ENCODE data around the gene CLCN2.
"Not testable (repeated sequence)": the region's sequence is repeated elsewhere in the genome, so short reads cannot be mapped to it uniquely, and the experiment has no call there.

The CLCN2 gene

DNA sequence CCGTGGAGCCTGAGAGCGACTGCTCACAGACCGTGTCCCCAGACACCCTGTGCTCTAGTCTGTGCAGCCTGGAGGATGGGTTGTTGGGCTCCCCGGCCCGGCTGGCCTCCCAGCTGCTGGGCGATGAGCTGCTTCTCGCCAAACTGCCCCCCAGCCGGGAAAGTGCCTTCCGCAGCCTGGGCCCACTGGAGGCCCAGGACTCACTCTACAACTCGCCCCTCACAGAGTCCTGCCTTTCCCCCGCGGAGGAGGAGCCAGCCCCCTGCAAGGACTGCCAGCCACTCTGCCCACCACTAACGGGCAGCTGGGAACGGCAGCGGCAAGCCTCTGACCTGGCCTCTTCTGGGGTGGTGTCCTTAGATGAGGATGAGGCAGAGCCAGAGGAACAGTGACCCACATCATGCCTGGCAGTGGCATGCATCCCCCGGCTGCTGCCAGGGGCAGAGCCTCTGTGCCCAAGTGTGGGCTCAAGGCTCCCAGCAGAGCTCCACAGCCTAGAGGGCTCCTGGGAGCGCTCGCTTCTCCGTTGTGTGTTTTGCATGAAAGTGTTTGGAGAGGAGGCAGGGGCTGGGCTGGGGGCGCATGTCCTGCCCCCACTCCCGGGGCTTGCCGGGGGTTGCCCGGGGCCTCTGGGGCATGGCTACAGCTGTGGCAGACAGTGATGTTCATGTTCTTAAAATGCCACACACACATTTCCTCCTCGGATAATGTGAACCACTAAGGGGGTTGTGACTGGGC is 16.7 kb downstream of the CLCN2 start:
- Histone ChIP-seq H3K4me3 (replicated peaks; ENCODE audit: insufficient read depth, low read length) (no peak overlapping the region), H3K27me3 (ENCODE audit: insufficient read depth, poor library complexity, severe bottlenecking) (no peaks in the 10 kb centered on the region), H3K27ac (replicated peaks) (no peak overlapping the region)
- TF ChIP-seq GABPA (IDR thresholded peaks at IDR 0.05; ENCODE audit: low read depth) (no peak), SPI1 (IDR thresholded peaks at IDR 0.05; ENCODE audit: borderline replicate concordance, low read depth) (no peak), POLR2AphosphoS5 (IDR thresholded peaks at IDR 0.05; ENCODE audit: low read depth) (no peak)
- TF ChIP-seq, protein P1, sequence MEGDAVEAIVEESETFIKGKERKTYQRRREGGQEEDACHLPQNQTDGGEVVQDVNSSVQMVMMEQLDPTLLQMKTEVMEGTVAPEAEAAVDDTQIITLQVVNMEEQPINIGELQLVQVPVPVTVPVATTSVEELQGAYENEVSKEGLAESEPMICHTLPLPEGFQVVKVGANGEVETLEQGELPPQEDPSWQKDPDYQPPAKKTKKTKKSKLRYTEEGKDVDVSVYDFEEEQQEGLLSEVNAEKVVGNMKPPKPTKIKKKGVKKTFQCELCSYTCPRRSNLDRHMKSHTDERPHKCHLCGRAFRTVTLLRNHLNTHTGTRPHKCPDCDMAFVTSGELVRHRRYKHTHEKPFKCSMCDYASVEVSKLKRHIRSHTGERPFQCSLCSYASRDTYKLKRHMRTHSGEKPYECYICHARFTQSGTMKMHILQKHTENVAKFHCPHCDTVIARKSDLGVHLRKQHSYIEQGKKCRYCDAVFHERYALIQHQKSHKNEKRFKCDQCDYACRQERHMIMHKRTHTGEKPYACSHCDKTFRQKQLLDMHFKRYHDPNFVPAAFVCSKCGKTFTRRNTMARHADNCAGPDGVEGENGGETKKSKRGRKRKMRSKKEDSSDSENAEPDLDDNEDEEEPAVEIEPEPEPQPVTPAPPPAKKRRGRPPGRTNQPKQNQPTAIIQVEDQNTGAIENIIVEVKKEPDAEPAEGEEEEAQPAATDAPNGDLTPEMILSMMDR (IDR thresholded peaks at IDR 0.05; ENCODE audit: insufficient read depth, low read length): no peak
- TF ChIP-seq, protein P2, sequence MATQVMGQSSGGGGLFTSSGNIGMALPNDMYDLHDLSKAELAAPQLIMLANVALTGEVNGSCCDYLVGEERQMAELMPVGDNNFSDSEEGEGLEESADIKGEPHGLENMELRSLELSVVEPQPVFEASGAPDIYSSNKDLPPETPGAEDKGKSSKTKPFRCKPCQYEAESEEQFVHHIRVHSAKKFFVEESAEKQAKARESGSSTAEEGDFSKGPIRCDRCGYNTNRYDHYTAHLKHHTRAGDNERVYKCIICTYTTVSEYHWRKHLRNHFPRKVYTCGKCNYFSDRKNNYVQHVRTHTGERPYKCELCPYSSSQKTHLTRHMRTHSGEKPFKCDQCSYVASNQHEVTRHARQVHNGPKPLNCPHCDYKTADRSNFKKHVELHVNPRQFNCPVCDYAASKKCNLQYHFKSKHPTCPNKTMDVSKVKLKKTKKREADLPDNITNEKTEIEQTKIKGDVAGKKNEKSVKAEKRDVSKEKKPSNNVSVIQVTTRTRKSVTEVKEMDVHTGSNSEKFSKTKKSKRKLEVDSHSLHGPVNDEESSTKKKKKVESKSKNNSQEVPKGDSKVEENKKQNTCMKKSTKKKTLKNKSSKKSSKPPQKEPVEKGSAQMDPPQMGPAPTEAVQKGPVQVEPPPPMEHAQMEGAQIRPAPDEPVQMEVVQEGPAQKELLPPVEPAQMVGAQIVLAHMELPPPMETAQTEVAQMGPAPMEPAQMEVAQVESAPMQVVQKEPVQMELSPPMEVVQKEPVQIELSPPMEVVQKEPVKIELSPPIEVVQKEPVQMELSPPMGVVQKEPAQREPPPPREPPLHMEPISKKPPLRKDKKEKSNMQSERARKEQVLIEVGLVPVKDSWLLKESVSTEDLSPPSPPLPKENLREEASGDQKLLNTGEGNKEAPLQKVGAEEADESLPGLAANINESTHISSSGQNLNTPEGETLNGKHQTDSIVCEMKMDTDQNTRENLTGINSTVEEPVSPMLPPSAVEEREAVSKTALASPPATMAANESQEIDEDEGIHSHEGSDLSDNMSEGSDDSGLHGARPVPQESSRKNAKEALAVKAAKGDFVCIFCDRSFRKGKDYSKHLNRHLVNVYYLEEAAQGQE (IDR thresholded peaks at IDR 0.05; ENCODE audit: insufficient replicate concordance, low read depth): no peak
- no peak for DNase-seq (ENCODE audit: low read depth in 1 of 2, low spot score in 1 of 2)

DNA sequence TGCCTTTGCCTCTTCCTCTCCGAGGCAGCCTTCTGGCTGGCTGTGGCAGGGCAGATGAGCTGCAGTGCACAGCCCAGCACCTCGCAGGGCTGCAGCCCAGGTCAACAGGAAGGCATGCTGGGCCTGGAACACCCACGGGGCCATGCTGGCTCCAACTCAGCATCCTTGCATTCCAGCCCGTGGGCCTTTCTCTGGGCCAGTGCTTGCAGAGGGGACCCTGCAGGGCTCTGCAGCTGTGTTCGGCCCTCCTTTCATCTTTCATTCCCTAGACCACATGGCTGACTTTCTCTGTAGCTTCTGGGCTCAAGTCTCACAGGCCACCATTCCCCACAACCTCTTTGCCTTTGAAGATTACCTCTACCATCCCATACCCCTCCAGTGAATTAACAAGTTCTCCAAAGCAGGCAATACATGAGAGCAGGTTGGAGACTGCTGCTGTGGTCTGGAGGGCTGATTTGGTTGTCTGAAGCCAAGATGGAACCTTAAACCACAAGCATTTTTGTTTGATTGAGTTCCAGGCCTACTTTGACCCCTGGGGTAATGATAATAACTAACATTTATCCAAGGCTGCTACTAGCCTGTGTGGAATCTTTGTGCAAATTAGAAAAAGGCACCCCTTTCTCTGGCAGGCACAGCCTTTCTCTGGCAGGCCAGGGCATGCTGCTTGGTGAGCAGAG is 18.1 kb downstream of the CLCN2 start:
- Histone ChIP-seq H3K4me3 (replicated peaks; ENCODE audit: insufficient read depth, low read length) (no peak overlapping the region), H3K27me3 (ENCODE audit: insufficient read depth, poor library complexity, severe bottlenecking) (no peaks in the 10 kb centered on the region), H3K27ac (replicated peaks) (no peak overlapping the region)
- TF ChIP-seq SPI1 (IDR thresholded peaks at IDR 0.05; ENCODE audit: borderline replicate concordance, low read depth) (no peak), GABPA (IDR thresholded peaks at IDR 0.05; ENCODE audit: low read depth) (no peak)
- TF ChIP-seq, protein P1 (IDR thresholded peaks at IDR 0.05; ENCODE audit: insufficient read depth, low read length): no peak
- DNase-seq (ENCODE audit: low read depth in 1 of 2, low spot score in 1 of 2): no peak

DNA sequence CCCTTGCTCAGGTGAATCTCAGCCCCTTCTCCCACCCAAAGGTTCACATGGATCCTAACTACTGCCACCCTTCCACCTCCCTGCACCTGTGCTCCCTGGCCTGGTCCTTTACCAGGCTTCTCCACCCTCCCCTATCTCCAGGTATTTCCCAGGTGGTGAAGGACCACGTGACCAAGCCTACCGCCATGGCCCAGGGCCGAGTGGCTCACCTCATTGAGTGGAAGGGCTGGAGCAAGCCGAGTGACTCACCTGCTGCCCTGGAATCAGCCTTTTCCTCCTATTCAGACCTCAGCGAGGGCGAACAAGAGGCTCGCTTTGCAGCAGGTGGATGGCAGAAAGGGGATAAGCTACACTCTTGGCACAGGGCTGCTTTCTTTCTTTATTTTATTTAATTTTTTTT is 19.5 kb downstream of the CLCN2 start:
- Histone ChIP-seq H3K4me3 (replicated peaks; ENCODE audit: insufficient read depth, low read length) (no peak overlapping the region), H3K27ac (replicated peaks) (no peak overlapping the region), H3K27me3 (ENCODE audit: insufficient read depth, poor library complexity, severe bottlenecking) (no peaks in the 10 kb centered on the region)
- DNase-seq (ENCODE audit: low read depth in 1 of 2, low spot score in 1 of 2): no peak
- TF ChIP-seq POLR2AphosphoS5 (IDR thresholded peaks at IDR 0.05; ENCODE audit: low read depth) (no peak), GABPA (IDR thresholded peaks at IDR 0.05; ENCODE audit: low read depth) (no peak), SPI1 (IDR thresholded peaks at IDR 0.05; ENCODE audit: borderline replicate concordance, low read depth) (no peak)
- TF ChIP-seq, protein P2 (IDR thresholded peaks at IDR 0.05; ENCODE audit: insufficient replicate concordance, low read depth): no peak
- TF ChIP-seq, protein P1 (IDR thresholded peaks at IDR 0.05; ENCODE audit: insufficient read depth, low read length): no peak

DNA sequence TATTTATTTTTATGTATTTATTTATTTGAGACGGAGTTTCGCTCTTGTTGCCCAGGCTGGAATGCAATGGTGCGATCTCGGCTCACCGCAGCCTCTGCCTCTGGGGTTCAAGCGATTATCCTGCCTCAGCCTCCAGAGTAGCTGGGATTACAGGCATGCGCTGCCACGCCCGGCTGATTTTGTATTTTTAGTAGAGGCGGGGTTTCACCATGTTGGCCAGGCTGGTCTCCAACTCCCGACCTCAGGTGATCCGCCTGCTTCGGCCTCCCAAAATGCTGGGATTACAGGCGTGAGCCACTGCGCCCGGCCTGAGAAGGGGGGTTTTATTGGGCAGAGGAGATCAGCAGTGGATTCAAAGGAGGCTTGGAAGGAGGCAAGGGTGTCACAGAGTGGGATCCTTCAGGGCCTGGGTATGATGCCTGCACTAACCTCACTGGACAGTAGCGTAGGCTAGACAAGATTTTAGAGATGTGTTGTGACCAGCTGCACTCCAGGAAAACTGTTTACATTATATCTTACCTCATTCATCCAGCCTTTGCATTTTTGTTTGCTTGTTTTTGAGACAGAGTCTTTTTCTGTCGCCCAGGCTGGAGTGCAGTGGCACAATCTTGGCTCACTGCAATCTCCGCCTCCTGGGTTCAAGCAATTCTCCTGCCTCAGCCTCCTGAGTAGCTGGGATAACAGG is 21.8 kb downstream of the CLCN2 start:
- H3K27me3 ChIP-seq (ENCODE audit: insufficient read depth, poor library complexity, severe bottlenecking); H3K27ac ChIP-seq (replicated peaks): not testable (repeated sequence)

More for the DNA sequence above, 21.8 kb downstream of the CLCN2 start:
- H3K4me3 ChIP-seq (replicated peaks; ENCODE audit: insufficient read depth, low read length); DNase-seq (ENCODE audit: low read depth in 1 of 2, low spot score in 1 of 2): not testable (repeated sequence)
